ENCODE measurements around the gene PROSER2. TPM values are rescaled to one million over a fixed set of nuclear protein-coding genes. Genes with fewer than 3 reads are reported as not detected.

Gene PROSER2
- total and polyA plus RNA-seq, 2 donors from 2014 or later, result 8.1 to 48.2 TPM

GRCh38 chr10:11854301-11854700 lies 31.1 kb downstream of the PROSER2 start:
- Histone ChIP-seq H3K4me3 (ENCODE audit: low read length in 3 of 3) (no peak overlapping the region), H3K36me3 (ENCODE audit: control insufficient read depth in 2 of 3, insufficient read depth in 3 of 3, low read length in 3 of 3) (peaks cover 0 to 12% (median 3%) of the 10 kb centered on the region in 3 donors), H3K9ac (ENCODE audit: low read length in 3 of 3) (no peak overlapping the region), H3K27ac (ENCODE audit: low read depth in 2 of 2, low read length in 2 of 2) (no peak overlapping the region), H3K4me1 (ENCODE audit: control insufficient read depth in 2 of 3, insufficient read depth in 2 of 3, low read depth in 1 of 3, low read length in 3 of 3) (no peaks in the 10 kb centered on the region), H3K9me3 (ENCODE audit: control insufficient read depth in 2 of 3, insufficient read depth in 1 of 3, low read length in 3 of 3) (no peaks in the 10 kb centered on the region), H3K27me3 (ENCODE audit: control insufficient read depth, insufficient read depth, low read length) (no peaks in the 10 kb centered on the region)
- intact Hi-C loops (cut with DNase I), result no loop called here
- FAIRE-seq (no peak), DNase-seq (no peak)
- no peak for TF ChIP-seq CTCF (IDR thresholded peaks at IDR 0.05; ENCODE audit: borderline replicate concordance, extremely low read depth, insufficient read depth)

- TF ChIP-seq CTCF (IDR thresholded peaks at IDR 0.05; ENCODE audit: borderline replicate concordance, extremely low read depth, insufficient read depth), result no peak
- no peak for FAIRE-seq
Observed at GRCh38 chr10:11856089-11856488, 32.9 kb downstream of the PROSER2 start.

GRCh38 chr10:11856678-11857077 lies 33.5 kb downstream of the PROSER2 start:
- H3K27ac ChIP-seq (ENCODE audit: low read depth in 2 of 2, low read length in 2 of 2), result no peak overlapping the region
- DNase-seq (no peak), FAIRE-seq (no peak)
- intact Hi-C loops (cut with DNase I), result no loop called here
- H3K36me3 ChIP-seq (ENCODE audit: control insufficient read depth in 2 of 3, insufficient read depth in 3 of 3, low read length in 3 of 3), result peaks cover 0 to 7% (median 3%) of the 10 kb centered on the region in 3 donors
- no peak overlapping the region for H3K9ac ChIP-seq (ENCODE audit: low read length in 3 of 3)
- no peaks in the 10 kb centered on the region for H3K4me1 ChIP-seq (ENCODE audit: control insufficient read depth in 2 of 3, insufficient read depth in 2 of 3, low read depth in 1 of 3, low read length in 3 of 3)
- H3K9me3 ChIP-seq (ENCODE audit: control insufficient read depth in 2 of 3, insufficient read depth in 1 of 3, low read length in 3 of 3), result no peaks in the 10 kb centered on the region
- no peaks in the 10 kb centered on the region for H3K27me3 ChIP-seq (ENCODE audit: control insufficient read depth, insufficient read depth, low read length)
- H3K4me3 ChIP-seq (ENCODE audit: low read length in 3 of 3), result no peak overlapping the region
- TF ChIP-seq CTCF (IDR thresholded peaks at IDR 0.05; ENCODE audit: borderline replicate concordance, extremely low read depth, insufficient read depth), result no peak

More at GRCh38 chr10:11856089-11856488, 32.9 kb downstream of the PROSER2 start:
- Histone ChIP-seq H3K4me3 (ENCODE audit: low read length in 3 of 3) (no peak overlapping the region), H3K27me3 (ENCODE audit: control insufficient read depth, insufficient read depth, low read length) (no peaks in the 10 kb centered on the region), H3K27ac (ENCODE audit: low read depth in 2 of 2, low read length in 2 of 2) (no peak overlapping the region), H3K9ac (ENCODE audit: low read length in 3 of 3) (no peak overlapping the region), H3K4me1 (ENCODE audit: control insufficient read depth in 2 of 3, insufficient read depth in 2 of 3, low read depth in 1 of 3, low read length in 3 of 3) (no peaks in the 10 kb centered on the region), H3K9me3 (ENCODE audit: control insufficient read depth in 2 of 3, insufficient read depth in 1 of 3, low read length in 3 of 3) (no peaks in the 10 kb centered on the region), H3K36me3 (ENCODE audit: control insufficient read depth in 2 of 3, insufficient read depth in 3 of 3, low read length in 3 of 3) (peaks cover 0 to 11% (median 3%) of the 10 kb centered on the region in 3 donors)
- intact Hi-C loops (cut with DNase I), result no loop called here
- no peak for DNase-seq

GRCh38 chr10:11858093-11858492 lies 34.9 kb downstream of the PROSER2 start:
- no peak for FAIRE-seq
- peaks cover 0 to 4% (median 2%) of the 10 kb centered on the region in 3 donors for H3K36me3 ChIP-seq (ENCODE audit: control insufficient read depth in 2 of 3, insufficient read depth in 3 of 3, low read length in 3 of 3)

More at GRCh38 chr10:11858093-11858492, 34.9 kb downstream of the PROSER2 start:
- no peak overlapping the region for H3K9ac ChIP-seq (ENCODE audit: low read length in 3 of 3)
- no peak overlapping the region for H3K27ac ChIP-seq (ENCODE audit: low read depth in 2 of 2, low read length in 2 of 2)
- TF ChIP-seq CTCF (IDR thresholded peaks at IDR 0.05; ENCODE audit: borderline replicate concordance, extremely low read depth, insufficient read depth), result no peak
- no peaks in the 10 kb centered on the region for H3K4me1 ChIP-seq (ENCODE audit: control insufficient read depth in 2 of 3, insufficient read depth in 2 of 3, low read depth in 1 of 3, low read length in 3 of 3)
- intact Hi-C loops (cut with DNase I), result no loop called here
- H3K27me3 ChIP-seq (ENCODE audit: control insufficient read depth, insufficient read depth, low read length), result no peaks in the 10 kb centered on the region
- H3K4me3 ChIP-seq (ENCODE audit: low read length in 3 of 3), result no peak overlapping the region
- no peak for DNase-seq
- no peaks in the 10 kb centered on the region for H3K9me3 ChIP-seq (ENCODE audit: control insufficient read depth in 2 of 3, insufficient read depth in 1 of 3, low read length in 3 of 3)

Data from kidney (tissue), 14 donors.